Measurements from ENCODE around the gene AP1G2.

The AP1G2 gene

GRCh38 chr14:23536494-23536893 is 31.1 kb downstream of the AP1G2 start:
- DNase-seq = no peak

- DNase-seq = no peak
Measured at GRCh38 chr14:23535943-23536342, 31.6 kb downstream of the AP1G2 start.

DNA sequence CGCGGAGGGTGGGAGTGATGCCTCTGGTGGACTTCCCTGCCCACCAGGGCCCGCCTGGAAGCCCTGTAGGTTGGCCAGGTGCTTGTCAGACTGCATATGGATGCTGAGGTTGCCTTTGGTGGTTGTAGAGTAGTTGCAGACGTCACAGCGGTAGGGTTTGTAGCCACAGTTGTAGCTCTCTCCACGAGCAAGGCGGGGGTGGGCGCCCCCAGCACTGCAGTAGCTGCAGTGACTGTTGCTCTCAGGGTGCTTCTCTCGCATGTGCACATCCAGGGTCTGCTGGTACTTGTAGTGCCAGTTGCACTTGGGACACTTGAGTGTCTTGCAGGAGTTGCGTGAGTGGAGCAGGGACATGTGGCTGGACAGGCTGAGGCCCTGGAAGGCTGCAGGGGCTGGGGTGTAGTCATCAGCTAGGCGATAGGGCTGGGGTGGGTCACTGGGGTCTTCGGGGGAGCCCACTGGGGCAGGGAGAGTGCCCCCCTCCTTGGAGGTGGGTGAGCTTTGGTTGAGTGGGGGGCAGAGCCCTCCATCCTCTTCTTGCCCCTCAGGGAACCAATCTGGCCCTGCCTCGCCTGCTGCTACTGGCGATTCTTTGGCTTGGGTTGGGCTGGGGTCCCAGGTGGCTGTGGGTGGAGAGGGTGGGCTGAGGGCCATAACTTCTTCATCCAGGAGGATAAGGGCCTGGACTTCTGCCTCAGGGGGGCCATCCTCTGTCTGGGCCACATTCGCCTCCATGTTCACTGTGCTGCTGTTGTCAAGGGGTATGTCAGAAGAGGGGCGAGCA is 33.7 kb downstream of the AP1G2 start:
- no peak for DNase-seq

GRCh38 chr14:23532658-23533057 is 34.9 kb downstream of the AP1G2 start:
- no peak for DNase-seq

GRCh38 chr14:23531391-23531790 is 36.2 kb downstream of the AP1G2 start:
- no peak for DNase-seq

DNA sequence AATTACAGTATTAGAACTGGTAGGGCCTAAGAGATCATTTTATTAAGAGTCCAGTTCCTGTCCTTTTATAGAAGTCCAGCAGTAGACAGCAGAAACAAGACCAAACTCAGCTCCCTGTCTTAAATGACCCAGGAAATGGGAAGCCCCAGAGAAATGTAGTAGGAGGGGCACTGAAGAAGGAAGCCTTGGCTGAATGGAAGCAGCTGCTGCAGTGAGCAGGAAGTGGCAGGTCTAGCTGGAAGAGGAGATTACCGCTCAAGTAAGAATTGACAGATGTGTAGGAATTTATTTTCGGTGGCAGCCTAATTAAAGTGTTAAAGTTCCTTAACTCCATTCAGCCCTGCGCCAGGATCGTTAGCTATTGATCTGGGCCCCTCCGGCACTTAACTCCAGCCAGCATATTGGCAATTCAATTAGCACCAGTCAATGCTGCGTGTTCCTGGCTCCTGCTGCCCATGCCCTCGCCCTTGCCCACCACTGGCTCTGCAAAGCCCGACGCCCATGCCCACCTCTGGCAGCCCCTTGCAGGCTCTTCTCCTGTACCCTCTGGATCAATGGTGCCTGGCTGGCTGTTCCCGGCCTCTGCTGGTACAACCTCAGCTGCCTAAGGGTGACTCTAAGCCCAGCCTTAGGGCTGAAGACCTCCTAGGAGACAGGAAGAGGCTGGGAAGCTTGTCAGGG is 37.1 kb downstream of the AP1G2 start:
- DNase-seq = no peak

DNA sequence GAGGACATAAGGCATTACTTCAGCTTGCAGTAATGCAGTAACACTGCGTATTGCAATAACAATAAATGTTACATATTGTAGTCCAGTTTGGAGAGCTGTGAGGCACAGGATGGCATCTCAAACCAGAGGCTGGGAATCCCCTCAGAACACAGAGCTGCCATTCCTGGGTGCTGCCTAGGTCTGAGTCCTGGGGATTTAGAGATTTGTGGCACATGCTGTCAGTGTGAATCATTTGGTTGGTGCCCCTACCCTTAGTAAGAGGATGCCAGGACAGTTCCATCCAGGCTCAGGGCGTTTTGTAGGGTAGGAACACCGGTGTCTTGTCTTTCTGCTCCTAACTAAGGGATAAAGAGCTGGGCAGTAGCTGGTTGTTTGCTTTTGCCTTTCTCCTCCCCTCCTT is 38.6 kb downstream of the AP1G2 start:
- no peak for DNase-seq

DNA sequence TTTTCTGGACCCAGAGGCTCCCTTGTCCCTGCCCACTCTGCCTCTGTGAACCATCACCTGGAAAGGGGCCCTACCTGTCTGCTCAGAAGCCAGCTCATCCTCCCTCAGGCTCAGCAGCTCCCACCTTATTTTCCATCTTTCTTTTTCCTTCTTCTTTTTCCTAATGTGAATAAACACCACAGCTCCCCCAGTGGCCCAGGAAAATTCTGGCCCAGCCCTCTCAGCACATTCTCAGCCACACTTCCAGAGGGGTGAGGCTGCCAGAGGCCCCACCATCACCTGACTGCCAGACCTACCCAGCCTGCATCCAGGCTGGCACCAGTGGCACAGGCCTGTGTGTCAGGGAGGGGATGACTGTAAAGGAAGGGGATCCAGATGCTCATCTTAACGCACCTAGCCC is 39.0 kb downstream of the AP1G2 start:
- no peak for DNase-seq

DNA sequence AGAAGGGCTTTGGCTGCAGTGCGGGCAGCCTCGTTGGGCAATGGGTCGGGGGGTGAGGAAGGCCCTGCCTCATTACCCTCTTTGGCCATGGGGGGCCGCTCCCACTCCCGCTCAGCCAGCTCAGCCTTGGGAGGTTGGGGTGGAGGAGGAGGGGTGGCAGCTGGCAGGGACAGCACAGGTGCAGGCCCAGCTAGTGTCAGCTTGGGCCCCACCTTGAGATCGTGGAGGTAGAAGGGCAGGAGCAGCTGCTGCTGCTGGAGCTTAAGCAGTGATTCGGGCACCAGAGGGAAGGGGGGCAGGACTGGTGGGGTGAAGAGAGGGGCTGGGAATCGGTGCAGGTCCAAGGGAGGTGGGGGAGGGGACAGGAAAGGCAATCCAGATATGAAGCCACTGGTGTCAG is 42.0 kb downstream of the AP1G2 start:
- DNase-seq = no peak

DNA sequence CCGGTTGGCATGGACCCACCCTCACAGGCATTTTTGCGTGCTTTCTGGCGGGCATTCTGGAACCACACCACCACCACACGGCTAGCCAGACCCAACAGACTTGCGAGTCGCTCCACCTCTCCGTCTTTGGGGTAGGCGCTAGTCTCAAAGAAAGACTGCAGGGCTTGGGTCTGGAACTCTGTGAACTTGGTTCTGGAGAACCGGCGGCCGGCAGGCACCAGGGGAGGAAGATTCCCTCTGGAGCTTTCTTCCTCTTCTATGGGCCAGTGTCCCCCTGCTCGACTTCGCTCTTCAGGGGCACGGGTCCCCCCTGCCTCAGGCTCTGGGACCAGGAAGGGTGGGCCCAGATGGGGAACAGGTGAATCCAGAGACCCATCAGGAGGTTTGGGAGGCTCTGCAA is 42.6 kb downstream of the AP1G2 start:
- DNase-seq = no peak

DNA sequence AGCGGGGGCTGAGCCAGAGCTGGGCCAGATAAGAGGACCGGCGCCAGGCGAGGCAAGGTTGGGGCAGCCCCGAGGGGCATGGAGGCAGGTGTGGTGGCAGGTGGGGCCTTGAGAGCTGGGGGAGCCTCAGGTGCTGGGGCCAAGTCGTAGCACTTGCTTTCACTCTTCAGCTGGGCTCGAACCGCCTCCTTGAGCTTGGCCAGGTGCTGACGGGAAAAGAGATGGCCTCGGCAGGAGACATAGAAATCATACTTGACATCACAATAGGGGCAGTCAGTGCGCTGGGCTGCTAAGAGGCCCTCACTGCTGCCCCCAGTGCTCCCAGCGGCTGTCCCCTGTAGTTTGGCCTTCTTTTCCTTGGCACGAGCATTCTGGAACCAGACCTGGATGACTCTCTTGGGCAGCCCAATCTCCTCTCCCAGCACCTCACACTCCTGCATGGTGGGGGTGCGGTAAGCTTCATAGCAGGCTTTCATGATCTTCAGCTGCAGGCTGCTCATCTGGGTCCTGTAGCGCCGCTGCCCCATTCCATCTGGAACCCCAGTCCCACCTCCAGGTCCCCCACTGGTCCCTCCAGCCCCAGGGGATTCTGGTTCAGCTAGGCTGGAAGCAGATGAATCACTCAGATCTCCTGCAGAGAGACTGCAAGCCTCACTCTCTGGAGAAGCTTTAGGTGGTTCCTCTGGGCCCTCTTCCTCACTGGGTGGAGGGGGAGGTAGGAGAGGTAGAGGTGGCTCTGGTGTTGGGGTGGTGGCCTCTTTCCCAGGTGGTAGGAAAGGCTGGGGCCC is 44.2 kb downstream of the AP1G2 start:
- no peak for DNase-seq

- no peak for DNase-seq
Measured at GRCh38 chr14:23522643-23523198, 44.9 kb downstream of the AP1G2 start.

DNA sequence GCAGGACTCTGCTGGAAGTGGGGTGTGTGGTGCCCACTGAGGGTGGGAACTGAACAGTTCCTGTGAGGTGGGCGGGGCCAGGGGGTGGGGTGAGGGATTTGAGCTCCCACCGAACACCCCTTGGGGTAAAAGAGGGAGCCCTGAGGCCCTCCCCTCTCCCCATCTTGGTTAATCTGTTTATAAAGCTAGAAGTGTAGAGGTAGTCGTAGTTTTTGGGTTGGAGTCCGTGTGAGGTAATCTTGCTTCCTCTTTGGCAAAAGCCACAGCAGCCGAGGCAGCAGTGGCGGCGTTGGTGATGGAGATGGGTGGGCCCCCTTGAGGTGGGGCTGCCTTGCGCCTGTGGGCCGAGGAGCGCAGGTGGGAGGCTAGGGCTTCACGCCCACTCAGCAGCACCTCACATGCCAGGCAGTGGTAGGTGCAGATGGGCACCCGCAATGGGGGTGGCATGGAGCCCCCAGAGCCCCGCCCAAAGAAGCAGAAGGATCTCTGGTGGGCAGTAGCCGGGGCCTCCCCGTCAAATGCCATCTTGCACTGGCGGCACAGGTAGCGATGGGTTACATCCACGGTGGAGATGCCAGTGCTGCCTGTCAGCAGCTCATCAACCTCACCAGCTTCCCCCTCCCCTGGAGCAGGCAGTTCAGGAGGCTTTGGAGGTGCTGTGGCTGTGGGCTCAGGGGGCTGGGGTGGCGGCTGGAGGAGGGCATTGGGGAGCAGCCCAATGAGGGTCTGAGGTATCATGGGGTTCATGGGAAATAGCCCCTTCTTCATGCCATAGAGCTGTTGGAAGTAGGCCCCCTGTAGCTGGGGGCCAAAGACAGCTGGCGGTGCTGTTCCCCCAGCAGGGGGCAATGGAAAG is 45.6 kb downstream of the AP1G2 start:
- DNase-seq = no peak

GRCh38 chr14:23520899-23521533 is 46.6 kb downstream of the AP1G2 start:
- no peak for DNase-seq

DNA sequence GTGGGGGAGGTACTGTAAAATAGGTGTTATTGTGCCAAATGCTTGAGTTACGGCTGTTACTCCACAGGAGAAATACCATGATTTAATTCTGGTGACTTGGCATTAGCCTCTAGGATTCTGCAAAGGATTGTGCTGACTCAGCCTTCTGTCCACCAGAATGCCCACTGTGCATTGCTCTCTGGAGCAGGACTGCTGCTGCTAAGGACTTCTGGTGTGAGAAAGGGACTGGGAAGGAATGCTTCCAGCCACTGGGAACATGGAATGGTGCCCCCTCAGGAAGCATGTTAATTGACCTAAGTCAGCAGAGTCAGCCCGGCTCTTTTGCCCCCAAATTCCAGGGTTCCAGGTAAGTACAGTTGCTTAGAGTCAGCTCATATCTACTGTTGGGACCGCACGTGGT is 48.9 kb downstream of the AP1G2 start:
- no peak for DNase-seq

DNA sequence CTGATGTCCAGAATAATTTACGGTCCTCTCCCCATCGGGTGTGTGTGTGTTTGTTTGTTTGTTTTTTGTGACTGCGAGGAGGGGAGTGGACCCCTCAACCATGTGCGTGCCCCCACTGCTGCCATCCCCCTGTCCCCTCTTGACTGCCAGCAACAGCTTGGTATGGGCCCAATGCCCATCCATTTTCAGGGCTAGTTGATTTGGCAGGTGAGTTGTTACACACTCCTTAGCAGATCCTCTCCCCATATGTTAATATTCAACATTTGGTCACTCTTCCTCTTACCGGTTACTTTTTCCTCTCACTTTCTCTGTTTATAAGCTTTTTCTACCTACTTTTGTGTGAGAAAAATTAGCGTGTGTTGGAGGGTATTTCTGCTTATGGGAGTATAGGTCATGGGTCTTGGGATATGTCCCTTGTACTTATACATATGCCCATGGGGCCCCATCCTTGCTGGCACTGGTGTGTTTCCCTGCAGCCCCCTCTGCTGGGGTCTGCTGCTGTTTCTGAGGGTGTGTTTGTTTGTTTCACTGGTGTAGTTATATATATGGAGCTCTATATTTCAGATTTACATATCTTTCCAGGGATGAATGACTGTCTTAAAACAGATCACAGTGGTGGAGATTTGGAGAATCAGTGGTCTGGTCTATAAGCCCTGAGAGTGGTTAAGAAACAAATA is 49.8 kb downstream of the AP1G2 start:
- no peak for DNase-seq

DNA sequence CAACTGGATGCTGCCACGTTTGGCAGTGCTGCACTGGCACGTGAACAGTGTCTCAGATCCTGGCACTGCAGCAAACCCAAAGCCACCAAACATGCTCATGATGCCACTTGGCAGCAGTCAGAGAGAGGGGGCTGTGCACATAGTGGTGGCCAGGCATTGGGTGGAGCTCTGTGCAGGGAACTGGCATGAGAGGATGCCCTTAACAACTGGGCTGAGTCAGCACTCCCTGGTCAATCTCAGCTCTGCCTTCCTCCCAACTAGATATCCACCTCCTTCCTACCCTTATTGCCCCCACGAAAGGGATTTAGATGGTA is 53.0 kb downstream of the AP1G2 start:
- DNase-seq = no peak

DNA sequence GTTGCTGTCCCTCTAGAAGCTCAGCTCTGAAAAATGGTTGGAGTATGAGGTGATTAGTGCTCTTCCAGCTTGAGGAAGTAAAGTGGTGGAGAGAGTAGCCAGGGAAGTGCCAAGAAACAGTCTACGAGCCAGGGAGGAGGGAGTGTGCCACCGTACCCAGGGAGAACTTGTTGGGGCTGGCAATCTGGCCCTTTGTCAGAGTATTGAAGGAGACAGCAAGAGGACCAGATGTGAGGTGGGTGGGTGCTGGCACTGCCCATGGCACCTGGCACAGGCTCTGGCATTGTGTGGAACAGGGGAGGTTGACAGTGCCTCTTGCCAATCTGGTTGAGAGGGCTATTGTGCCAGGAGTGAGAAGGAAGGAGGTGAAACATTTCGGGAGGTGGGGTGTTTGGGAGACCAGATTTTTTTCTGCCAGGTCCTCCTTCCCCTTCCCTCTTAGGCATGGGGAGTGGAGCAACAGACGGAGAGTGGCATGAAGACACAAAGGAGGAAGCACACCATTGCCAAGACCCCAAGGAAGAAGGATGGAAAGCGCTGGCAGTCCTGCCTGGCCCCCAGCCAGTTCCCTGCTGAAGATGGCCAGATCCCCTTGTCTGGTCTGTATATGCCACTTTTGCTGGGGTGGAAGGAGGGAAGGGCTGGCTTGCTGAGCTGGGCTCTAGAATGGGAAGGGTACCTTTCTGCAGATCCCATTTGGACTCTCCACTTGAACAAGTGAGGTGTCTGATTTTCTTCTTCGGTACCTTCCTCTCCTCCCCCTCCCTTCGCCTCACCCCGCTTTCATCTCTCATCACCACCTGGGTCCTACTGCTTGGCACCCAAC is 53.6 kb downstream of the AP1G2 start:
- no peak for DNase-seq

- DNase-seq = no peak
Measured at GRCh38 chr14:23513005-23513817, 54.4 kb downstream of the AP1G2 start.

- DNase-seq = no peak
Measured at GRCh38 chr14:23512156-23512555, 55.4 kb downstream of the AP1G2 start.

All from CD4-positive, alpha-beta T cell treated with Interleukin-4 for 4 hours (primary cell).